HepG2 (cell line): ENCODE measurements around the gene CD320.

ENCODE experiments used
- CAMTA2 ChIP-seq: sonication (generic); formaldehyde crosslinking; IDR thresholded peaks from 2 replicates; pipeline ENCODE4 v1.4.0; 2020; ENCODE audit warnings: mild to moderate bottlenecking, missing genetic modification reagents, borderline replicate concordance
- CTCF ChIP-seq: sonication (generic); formaldehyde crosslinking; IDR thresholded peaks from 2 replicates; pipeline ENCODE4 v1.5.0; 2020; ENCODE audit warnings: mild to moderate bottlenecking, missing genetic modification reagents, moderate library complexity
- DNMT1 ChIP-seq: sonication (generic); formaldehyde crosslinking; IDR thresholded peaks from 2 replicates; pipeline ENCODE4 v1.5.1; 2020; ENCODE audit warnings: mild to moderate bottlenecking, missing genetic modification reagents
- DR1 ChIP-seq: sonication (generic); formaldehyde crosslinking; IDR thresholded peaks from 2 replicates; pipeline ENCODE4 v1.8.0; 2021; ENCODE audit warnings: mild to moderate bottlenecking, missing genetic modification reagents, inconsistent platforms
- MEF2D ChIP-seq: sonication (generic); formaldehyde crosslinking; IDR thresholded peaks from 2 replicates; pipeline ENCODE4 v1.5.1; 2020; ENCODE audit warnings: mild to moderate bottlenecking, missing genetic modification reagents
- NRL ChIP-seq: sonication (generic); formaldehyde crosslinking; IDR thresholded peaks from 2 replicates; pipeline ENCODE4 v1.5.0; 2020; ENCODE audit warnings: missing genetic modification reagents, mild to moderate bottlenecking, moderate library complexity, borderline replicate concordance
- RELA ChIP-seq: sonication (generic); formaldehyde crosslinking; IDR thresholded peaks from 2 replicates; pipeline ENCODE4 v1.4.0; 2020; ENCODE audit warnings: missing genetic modification reagents
- RFX5 ChIP-seq: IDR thresholded peaks from 2 replicates; pipeline ENCODE4 v1.6.1; 2011; ENCODE audit warnings: low read depth, low read length, improper control_type of control experiment
- ZBTB42 ChIP-seq: sonication (generic); formaldehyde crosslinking; IDR thresholded peaks from 2 replicates; pipeline ENCODE4 v1.5.0; 2020; ENCODE audit warnings: mild to moderate bottlenecking, missing genetic modification reagents
- ZFP36L1 ChIP-seq: sonication (generic); formaldehyde crosslinking; IDR thresholded peaks from 2 replicates; pipeline ENCODE4 v1.8.0; 2022; ENCODE audit warnings: mild to moderate bottlenecking, missing genetic modification reagents, moderate library complexity
- ZNF230 ChIP-seq: sonication (generic); formaldehyde crosslinking; IDR thresholded peaks from 2 replicates; pipeline ENCODE4 v1.4.0; 2020; ENCODE audit warnings: mild to moderate bottlenecking, missing genetic modification reagents
- ZNF3 ChIP-seq: IDR thresholded peaks from 2 replicates; pipeline ENCODE4 v1.7.0; 2017; ENCODE audit warnings: inconsistent platforms
- ZNF30 ChIP-seq: sonication (generic); formaldehyde crosslinking; IDR thresholded peaks from 2 replicates; pipeline ENCODE4 v1.5.0; 2020; ENCODE audit warnings: mild to moderate bottlenecking, missing genetic modification reagents

- TF ChIP-seq ZFP36L1 (no peak), NRL (CRISPR knock-in tag) (no peak), RFX5 (no peak), ZNF30 (CRISPR knock-in tag) (no peak), ZBTB42 (CRISPR knock-in tag) (no peak), DNMT1 (CRISPR knock-in tag) (no peak), ZNF3 (CRISPR knock-in tag) (no peak), CAMTA2 (no peak), DR1 (CRISPR knock-in tag) (no peak), RELA (CRISPR knock-in tag) (no peak), CTCF (CRISPR knock-in tag) (no peak), ZNF230 (CRISPR knock-in tag) (no peak), MEF2D (CRISPR knock-in tag) (no peak)
These were observed 25.8 kb upstream of the CD320 start for GRCh38 chr19:8333767-8334457.
